SIG-M5 treated with dmso at 0.1 percent for 504 hours (cell line): ENCODE results near the gene IGLL5.
A peak's percentile ranks its signal among the peaks of the same experiment; 100 is the strongest.

Experiments
- DNase-seq: peaks from one replicate; lab custom pipeline; 2025; ENCODE audit not compliant: unreplicated experiment; lab: John Stamatoyannopoulos, UW

The IGLL5 gene

GRCh38 chr22:22936915-22937656 lies 49.5 kb downstream of the IGLL5 start:
- no peak for DNase-seq

- no peak for DNase-seq
Measured at GRCh38 chr22:22937894-22938480, 50.4 kb downstream of the IGLL5 start.

DNA sequence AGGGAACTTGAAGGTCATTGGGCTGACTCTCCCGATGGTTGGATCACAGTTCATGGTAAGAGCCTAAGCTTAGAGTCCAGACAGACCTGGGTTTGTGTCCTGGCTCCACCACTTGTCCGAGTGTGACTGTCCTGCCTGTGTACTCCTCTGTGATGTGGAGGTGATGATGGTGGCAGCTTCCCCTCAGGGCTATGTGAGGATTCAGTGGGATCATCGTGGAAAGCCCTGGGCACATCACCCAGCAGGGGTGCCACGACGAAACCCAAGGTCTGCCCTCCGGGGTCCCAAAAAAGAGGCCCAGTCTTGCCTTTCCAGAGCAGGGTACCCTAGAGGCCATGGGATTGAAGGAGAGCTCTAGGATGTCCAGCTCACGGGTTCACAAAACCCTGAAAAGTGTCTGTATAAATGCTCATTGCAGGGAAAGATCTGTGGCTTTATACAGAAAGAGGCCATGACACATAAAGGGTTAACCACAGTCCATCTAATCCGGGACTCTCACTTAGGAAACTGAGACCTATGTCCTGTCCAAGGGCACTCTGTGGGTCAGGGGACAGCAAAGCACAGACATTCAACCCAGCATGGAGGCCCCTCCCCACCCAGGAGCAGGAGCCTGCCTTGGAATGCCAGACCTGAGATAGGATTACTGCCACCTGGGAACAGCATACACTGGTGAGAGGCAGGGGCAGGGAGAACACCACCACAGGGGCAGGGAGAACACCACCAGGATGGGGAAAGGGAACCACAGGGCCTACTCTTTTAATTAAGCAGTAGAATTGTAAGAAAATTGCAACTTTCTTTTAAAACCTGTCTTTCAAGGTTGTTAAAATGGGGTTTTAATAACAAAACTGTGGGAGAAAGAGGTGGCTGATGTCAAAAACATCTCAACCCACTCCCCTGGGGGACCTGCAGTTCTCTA lies 51.3 kb downstream of the IGLL5 start:
- DNase-seq, result no peak

GRCh38 chr22:22939588-22940368 lies 52.2 kb downstream of the IGLL5 start:
- no peak for DNase-seq

DNA sequence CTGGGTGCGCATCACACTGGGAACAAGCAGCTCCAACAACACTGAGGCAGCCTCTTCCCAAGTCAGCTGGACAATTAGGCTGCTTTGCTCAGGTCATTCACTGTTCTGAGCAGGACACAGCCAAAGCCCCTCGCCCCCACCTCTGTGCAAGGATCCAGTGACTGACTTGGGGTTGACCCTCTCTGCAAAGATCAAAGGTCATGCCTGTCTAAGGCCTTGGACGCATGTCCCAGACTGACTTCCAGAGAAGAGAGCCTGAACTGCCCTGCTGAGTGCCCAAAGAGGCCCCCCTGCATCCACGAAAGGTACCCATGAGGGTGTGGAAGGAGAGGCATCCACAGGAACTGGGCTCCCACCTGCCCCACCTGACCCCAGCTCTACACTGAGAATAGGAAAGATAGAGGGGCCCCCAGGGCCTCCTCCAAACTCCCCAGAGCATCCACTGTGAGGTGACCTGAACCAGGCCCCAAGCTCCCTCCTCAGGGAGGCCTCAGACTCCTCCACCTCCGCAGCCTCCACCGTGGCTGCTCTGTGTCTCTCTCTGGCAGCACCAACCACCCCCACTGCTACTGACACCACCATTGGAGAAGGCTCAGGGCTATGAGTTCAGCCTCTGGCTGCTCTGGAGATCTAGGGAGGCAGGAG lies 53.5 kb downstream of the IGLL5 start:
- no peak for DNase-seq

- no peak for DNase-seq
Measured at GRCh38 chr22:22941831-22942510, 54.4 kb downstream of the IGLL5 start.

GRCh38 chr22:22942511-22943329 lies 55.1 kb downstream of the IGLL5 start:
- DNase-seq, result peak; percentile 61

- no peak for DNase-seq
Measured at GRCh38 chr22:22943521-22944267, 56.1 kb downstream of the IGLL5 start.

GRCh38 chr22:22944268-22944985 lies 56.8 kb downstream of the IGLL5 start:
- DNase-seq, result no peak

- DNase-seq, result no peak
Measured at GRCh38 chr22:22945195-22945594, 57.6 kb downstream of the IGLL5 start.
